ENCODE measurements around the gene CHD2. TPM values are rescaled to one million over a fixed set of nuclear protein-coding genes. Genes with fewer than 3 reads are reported as not detected.
"Not testable (repeated sequence)": the region's sequence is repeated elsewhere in the genome, so short reads cannot be mapped to it uniquely, and the experiment has no call there.

CHD2 gene
- 100 to 1,000 TPM; 129 to 148 TPM for total RNA-seq

DNA sequence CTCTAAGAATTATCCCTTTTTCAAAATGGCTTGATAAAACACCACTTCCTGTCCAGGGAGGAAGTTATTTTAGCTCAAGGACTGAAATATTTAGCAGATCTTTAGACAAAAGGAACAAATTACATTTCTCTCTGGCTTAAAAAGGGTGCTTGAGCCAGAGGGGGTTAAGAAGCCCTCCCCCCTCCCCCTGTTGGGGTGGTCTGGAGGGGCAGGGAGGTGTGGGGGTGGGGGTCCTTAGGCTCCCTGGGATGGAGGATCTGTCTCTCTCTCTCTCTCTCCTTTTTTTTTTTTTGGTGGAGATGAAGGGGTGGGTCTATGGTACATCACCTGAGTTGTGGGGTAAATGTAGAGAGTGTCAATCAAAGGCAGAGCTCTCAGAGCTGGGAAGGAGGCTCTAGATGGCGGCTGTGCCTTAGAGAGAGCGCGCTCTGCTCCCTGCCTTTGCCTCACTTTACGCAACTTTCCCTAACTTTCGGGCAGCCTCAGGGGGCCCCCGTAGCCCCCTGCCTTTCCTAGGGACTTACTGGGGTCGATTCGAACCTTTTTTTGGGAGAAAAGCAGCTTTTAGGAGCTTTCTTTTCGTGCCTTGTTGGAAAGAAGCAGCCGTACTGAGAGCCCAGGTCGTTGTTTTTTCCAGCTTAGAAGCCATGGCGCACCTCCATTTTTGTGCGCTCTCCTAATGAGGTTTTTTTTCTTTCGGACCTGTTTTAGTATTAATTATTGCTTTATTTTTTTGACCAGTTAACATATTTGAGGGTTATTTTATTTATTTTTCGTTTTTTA is at the start of gene CHD2:
TSS of gene CHD2 (plus strand) at position 377 of the 783 bp plus-strand sequence. CDS start 914 bp downstream, outside the sequence.
- Mint-ChIP-seq H3K4me1 (peaks cover 53% of the 10 kb centered on the region), H3K27me3 (no peaks in the 10 kb centered on the region), H3K9me3 (peaks cover 12% of the 10 kb centered on the region), H3K36me3 (ENCODE audit: low read depth) (peaks cover 77% of the 10 kb centered on the region), H3K4me3 (peak within 1 kb of the TSS; percentile 80), H3K27ac (peak within 1 kb of the TSS; percentile 100)
- POLR2A ChIA-PET: interaction anchor here (0.7 to 4.9 kb wide), 12 partner anchors 11 to 91 kb away, joined by 3 to 56 read pairs (median 4); no protein-coding TSS in a partner anchor
- CTCF ChIA-PET: interaction anchor here (0.6 to 2.1 kb wide), 20 partner anchors 8 to 91 kb away, joined by 3 to 38 read pairs (median 4); no protein-coding TSS in a partner anchor
- DNase-seq: peak; percentile 77

- no peaks in the 10 kb centered on the region for H3K27me3 Mint-ChIP-seq
- ChIA-PET CTCF (interaction anchor here (1.0 to 3.8 kb wide), 5 partner anchors 8 to 44 kb away, joined by 3 to 14 read pairs (median 4); no protein-coding TSS in a partner anchor), POLR2A (no interaction called here)
- H3K27ac Mint-ChIP-seq: no peak overlapping the region
- DNase-seq: no peak
- peaks cover 5% of the 10 kb centered on the region for H3K36me3 Mint-ChIP-seq (ENCODE audit: low read depth)
- no peak overlapping the region for H3K4me3 Mint-ChIP-seq
- H3K9me3 Mint-ChIP-seq: peaks cover 5% of the 10 kb centered on the region
- H3K4me1 Mint-ChIP-seq: peaks cover 30% of the 10 kb centered on the region
These were observed 46.9 kb upstream of the CHD2 start for GRCh38 chr15:92853222-92853621.

DNA sequence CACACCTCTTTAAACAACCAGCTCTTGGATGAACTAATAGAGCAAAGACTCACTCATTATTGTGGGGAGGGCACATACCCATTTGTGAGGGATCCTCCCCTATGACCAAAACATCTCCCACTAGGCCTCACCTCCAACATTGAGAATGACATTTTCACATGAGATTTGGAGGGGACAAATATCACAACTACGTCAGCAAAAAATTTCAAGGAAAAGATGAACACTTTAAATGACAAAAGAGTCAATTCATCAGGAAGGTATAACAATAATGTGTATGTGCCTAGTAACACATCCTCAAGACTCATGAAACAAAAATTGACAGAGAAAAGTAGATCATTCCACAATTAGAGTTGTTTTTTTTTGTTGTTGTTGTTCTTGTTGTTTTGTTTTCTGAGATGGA is 38.4 kb upstream of the CHD2 start:
- CTCF ChIA-PET: interaction anchor here (0.8 to 2.5 kb wide), 4 partner anchors 8 to 17 kb away, joined by 3 to 11 read pairs (median 5); no protein-coding TSS in a partner anchor
- H3K9me3 Mint-ChIP-seq: peaks cover 13% of the 10 kb centered on the region
- H3K4me3 Mint-ChIP-seq: no peak overlapping the region
- no peak overlapping the region for H3K27ac Mint-ChIP-seq
- peaks cover 8% of the 10 kb centered on the region for H3K36me3 Mint-ChIP-seq (ENCODE audit: low read depth)
- DNase-seq: no peak
- POLR2A ChIA-PET: no interaction called here
- no peaks in the 10 kb centered on the region for H3K27me3 Mint-ChIP-seq
- no peaks in the 10 kb centered on the region for H3K4me1 Mint-ChIP-seq

DNA sequence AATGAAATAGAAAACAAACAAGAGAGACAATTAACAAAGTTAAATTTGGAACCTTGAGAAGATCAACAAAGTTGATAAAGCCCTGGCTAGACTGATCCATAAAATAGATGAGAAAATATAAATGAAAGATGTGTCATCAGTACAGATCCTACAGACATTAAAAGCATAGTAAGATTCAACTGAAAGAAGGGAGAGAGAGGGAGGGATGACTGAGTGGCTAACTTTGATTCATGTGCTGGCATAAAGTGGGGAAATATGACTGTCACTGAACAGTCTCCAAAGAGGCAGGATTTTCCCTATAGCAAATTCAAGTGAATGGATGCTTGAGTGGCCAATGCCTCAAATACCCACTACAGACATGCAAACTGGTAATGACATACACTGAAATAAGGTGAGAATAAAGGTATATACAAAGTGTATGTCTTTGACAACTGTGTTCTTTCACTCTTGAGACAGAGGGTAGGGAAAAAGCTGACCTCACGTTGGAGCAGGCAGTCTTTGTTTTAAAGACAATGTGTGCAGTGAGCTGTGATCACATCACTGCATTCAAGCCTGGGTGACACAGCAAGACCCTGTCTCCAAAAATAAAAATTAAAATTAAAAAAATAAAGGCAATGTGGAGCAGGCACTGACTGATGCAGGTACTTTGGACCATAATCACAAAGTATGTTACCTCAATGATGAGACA is 35.9 kb upstream of the CHD2 start:
- H3K4me1 Mint-ChIP-seq: no peaks in the 10 kb centered on the region
- POLR2A ChIA-PET: no interaction called here
- DNase-seq: no peak
- H3K27me3 Mint-ChIP-seq: no peaks in the 10 kb centered on the region
- CTCF ChIA-PET: no interaction called here
- peaks cover 13% of the 10 kb centered on the region for H3K9me3 Mint-ChIP-seq
- H3K27ac Mint-ChIP-seq: peak overlapping the region; percentile 39
- H3K4me3 Mint-ChIP-seq: no peak overlapping the region
- peaks cover 8% of the 10 kb centered on the region for H3K36me3 Mint-ChIP-seq (ENCODE audit: low read depth)

GRCh38 chr15:92869263-92869940 is 30.7 kb upstream of the CHD2 start:
- Mint-ChIP-seq H3K9me3 (no peaks in the 10 kb centered on the region), H3K4me3 (no peak overlapping the region), H3K4me1 (peaks cover 6% of the 10 kb centered on the region), H3K27me3 (no peaks in the 10 kb centered on the region), H3K27ac (no peak overlapping the region), H3K36me3 (ENCODE audit: low read depth) (no peaks in the 10 kb centered on the region)
- CTCF ChIA-PET: interaction anchor here (1.0 to 2.5 kb wide), 5 partner anchors 8 to 60 kb away, joined by 3 to 7 read pairs (median 4); no protein-coding TSS in a partner anchor
- POLR2A ChIA-PET: interaction anchor here (1.1 kb wide), 1 partner anchor 13 kb away, joined by 5 read pairs; no protein-coding TSS in a partner anchor
- DNase-seq: no peak

DNA sequence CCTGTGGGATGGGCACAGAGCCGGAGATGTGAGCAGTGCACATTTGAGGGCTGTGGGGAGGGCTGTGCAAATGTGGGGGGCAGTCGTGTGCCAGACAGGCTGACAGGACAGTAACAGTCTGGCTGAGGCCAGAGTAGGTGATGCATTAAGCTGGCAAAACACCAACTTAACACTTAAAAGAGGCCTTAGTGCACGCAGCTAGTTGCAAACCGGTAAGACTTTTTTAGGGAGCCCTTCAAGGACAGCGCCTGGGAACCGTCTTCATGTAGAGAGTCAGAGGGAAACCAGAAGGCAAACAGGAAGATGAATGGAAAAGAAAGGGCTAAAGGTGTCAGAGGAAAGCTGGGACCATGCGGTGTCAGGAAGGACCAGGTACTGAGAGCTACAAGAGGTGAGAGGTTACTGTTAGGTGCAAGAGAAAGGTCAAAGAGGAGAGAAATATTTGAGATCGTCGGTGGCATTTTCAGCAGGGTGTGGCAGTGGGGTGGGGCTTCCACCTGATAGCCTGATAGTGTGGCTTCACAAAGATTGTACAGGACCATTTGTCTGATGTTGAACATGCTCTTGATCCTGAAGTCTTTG is 30.0 kb upstream of the CHD2 start:
- Mint-ChIP-seq H3K4me1 (peaks cover 6% of the 10 kb centered on the region), H3K4me3 (no peak overlapping the region), H3K36me3 (ENCODE audit: low read depth) (no peaks in the 10 kb centered on the region), H3K27me3 (no peaks in the 10 kb centered on the region), H3K27ac (no peak overlapping the region), H3K9me3 (no peaks in the 10 kb centered on the region)
- ChIA-PET CTCF (interaction anchor here (1.0 to 2.5 kb wide), 3 partner anchors 9 to 61 kb away, joined by 3 to 6 read pairs (median 4); no protein-coding TSS in a partner anchor), POLR2A (interaction anchor here (1.1 kb wide), 1 partner anchor 12 kb away, joined by 5 read pairs; no protein-coding TSS in a partner anchor)
- DNase-seq: no peak

DNA sequence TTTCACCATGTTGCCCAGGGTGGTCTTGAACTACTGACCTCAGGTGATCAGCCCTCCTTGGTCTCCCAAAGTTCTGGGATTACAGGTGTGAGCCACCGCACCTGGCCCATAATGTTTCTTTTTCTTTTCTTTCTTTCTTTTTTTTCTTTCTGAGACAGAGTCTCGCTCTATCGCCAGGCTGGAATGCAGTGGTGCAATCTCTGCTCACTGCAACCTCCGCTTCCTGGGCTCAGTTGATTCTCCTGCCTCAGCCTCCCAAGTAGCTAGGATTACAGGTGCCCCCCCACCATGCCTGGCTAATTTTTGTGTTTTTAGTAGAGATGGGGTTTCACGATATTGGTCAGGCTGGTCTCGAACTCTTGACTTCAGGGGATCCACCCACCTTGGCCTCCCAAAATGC is 27.2 kb upstream of the CHD2 start:
- H3K4me3 Mint-ChIP-seq; H3K9me3 Mint-ChIP-seq; H3K36me3 Mint-ChIP-seq (ENCODE audit: low read depth); POLR2A ChIA-PET; DNase-seq; H3K27me3 Mint-ChIP-seq: not testable (repeated sequence)
- CTCF ChIA-PET: interaction anchor here (1.2 to 1.7 kb wide), 2 partner anchors 9 to 17 kb away, joined by 4 to 8 read pairs; no protein-coding TSS in a partner anchor
- H3K27ac Mint-ChIP-seq: peak overlapping the region; percentile 41
- H3K4me1 Mint-ChIP-seq: peaks cover 13% of the 10 kb centered on the region

GRCh38 chr15:92877000-92877399 is 23.1 kb upstream of the CHD2 start:
- CTCF ChIA-PET: interaction anchor here (1.4 kb wide), 1 partner anchor 68 kb away, joined by 3 read pairs; no protein-coding TSS in a partner anchor
- POLR2A ChIA-PET: no interaction called here
- Mint-ChIP-seq H3K27me3 (no peaks in the 10 kb centered on the region), H3K4me1 (peaks cover 41% of the 10 kb centered on the region), H3K4me3 (no peak overlapping the region), H3K27ac (no peak overlapping the region), H3K9me3 (no peaks in the 10 kb centered on the region), H3K36me3 (ENCODE audit: low read depth) (peaks cover 4% of the 10 kb centered on the region)
- DNase-seq: no peak

DNA sequence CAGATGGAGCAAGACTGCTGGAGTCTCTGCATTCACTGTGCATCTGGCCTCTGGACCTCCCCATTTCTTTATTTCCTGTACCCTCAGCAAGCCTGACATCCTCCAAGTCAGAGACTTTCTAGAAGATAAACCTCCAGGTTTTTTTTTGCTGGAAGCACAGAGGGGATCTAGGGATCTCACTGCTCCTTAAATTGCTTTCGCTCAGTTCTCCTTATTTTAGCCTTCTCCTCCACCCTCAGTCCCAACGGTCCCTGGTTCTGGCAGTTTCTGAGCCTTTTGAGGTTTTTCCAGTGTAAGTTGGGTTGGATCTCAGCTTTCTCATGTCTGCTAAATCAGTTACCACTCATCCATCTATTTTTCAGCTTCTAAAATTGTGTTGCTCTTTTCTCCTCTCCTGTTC is 22.7 kb upstream of the CHD2 start:
- Mint-ChIP-seq H3K27ac (peak overlapping the region; percentile 38), H3K36me3 (ENCODE audit: low read depth) (peaks cover 4% of the 10 kb centered on the region), H3K4me1 (peaks cover 42% of the 10 kb centered on the region), H3K9me3 (no peaks in the 10 kb centered on the region), H3K4me3 (no peak overlapping the region), H3K27me3 (no peaks in the 10 kb centered on the region)
- DNase-seq: no peak
- ChIA-PET CTCF (interaction anchor here (0.6 kb wide), 1 partner anchor 1922 kb away, joined by 3 read pairs; no protein-coding TSS in a partner anchor), POLR2A (interaction anchor here (1.4 kb wide), 1 partner anchor 55 kb away, joined by 4 read pairs; no protein-coding TSS in a partner anchor)

DNA sequence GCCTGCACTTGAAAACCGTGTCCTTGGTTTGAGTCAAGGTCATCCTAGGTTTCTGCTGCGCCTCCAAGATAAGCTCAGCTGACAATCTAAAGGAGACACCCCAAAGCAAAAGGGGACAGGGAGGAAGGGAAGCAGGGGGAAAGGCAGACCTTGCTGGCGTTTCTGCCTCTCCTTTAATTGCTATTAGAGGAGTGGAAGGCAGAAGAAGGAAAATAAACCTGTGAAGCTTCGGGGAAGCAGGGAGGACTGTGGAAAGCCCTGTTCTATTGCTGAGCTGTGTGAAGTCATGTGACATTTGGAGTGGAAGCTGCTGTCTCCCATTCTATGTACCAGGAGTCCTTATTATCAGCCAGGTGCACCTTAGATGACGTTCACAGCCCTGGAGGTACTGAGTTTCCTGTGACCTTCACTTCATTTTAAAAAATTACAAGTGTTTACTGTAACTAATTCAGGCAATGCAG is 21.5 kb upstream of the CHD2 start:
- Mint-ChIP-seq H3K27me3 (no peaks in the 10 kb centered on the region), H3K4me3 (no peak overlapping the region)

DNA sequence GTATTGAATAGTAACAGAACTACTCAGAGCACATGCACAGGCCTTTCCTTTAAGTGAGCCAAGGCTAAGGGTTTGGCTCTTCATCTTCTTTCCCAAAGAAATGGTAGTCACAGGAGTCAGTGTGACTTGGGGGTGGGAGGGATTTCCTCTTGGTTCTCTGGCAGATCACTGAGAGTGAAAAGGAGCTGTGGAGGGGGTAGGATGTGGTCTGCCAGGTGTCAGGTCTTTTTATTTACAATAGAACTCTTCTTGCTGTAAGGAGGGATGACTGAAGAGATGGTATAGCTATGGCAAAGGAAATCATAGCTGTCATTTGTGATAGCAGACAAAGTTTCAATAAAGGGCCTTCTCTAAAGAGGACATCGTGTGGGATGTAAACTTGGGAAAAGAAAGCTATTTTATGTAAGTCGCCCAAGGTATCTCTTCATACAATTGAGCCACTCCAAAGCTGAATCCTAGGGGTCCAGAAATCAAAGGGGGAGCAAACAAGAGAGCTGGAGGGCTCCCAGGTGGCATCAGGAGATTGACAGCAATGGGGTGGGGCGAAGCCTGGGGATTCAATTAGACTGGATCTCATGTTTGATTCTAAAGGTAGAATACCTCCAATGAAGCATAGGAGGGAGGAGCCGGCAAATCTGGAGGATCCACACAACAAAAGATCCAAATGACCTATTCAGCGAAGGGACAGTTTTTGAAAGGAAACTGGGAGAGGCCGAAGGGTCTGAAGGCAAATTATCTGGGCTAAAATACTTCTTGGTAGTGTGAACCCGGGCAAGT is 20.0 kb upstream of the CHD2 start:
- CTCF ChIA-PET: interaction anchor here (0.8 to 2.3 kb wide), 12 partner anchors 10 to 75 kb away, joined by 3 to 7 read pairs (median 4); partner anchors contain the start of gene CHD2
- H3K36me3 Mint-ChIP-seq (ENCODE audit: low read depth): peaks cover 21% of the 10 kb centered on the region
- POLR2A ChIA-PET: interaction anchor here (0.6 kb wide), 2 partner anchors 9 to 71 kb away, joined by 3 to 5 read pairs; no protein-coding TSS in a partner anchor
- H3K27me3 Mint-ChIP-seq: no peaks in the 10 kb centered on the region
- peak overlapping the region; percentile 95 for H3K27ac Mint-ChIP-seq
- no peaks in the 10 kb centered on the region for H3K9me3 Mint-ChIP-seq
- H3K4me3 Mint-ChIP-seq: peak overlapping the region; percentile 53
- peak; percentile 50 for DNase-seq
- H3K4me1 Mint-ChIP-seq: peaks cover 42% of the 10 kb centered on the region

More for the DNA sequence above, 21.5 kb upstream of the CHD2 start:
- ChIA-PET POLR2A (interaction anchor here (1.4 kb wide), 1 partner anchor 56 kb away, joined by 4 read pairs; no protein-coding TSS in a partner anchor), CTCF (interaction anchor here (0.6 to 2.3 kb wide), 6 partner anchors 17 to 70 kb away, joined by 3 to 7 read pairs (median 3); no protein-coding TSS in a partner anchor)
- Mint-ChIP-seq H3K27ac (no peak overlapping the region), H3K4me1 (peaks cover 42% of the 10 kb centered on the region), H3K9me3 (no peaks in the 10 kb centered on the region), H3K36me3 (ENCODE audit: low read depth) (peaks cover 7% of the 10 kb centered on the region)
- no peak for DNase-seq

All from activated CD4-positive, alpha-beta T cell treated with anti-CD3 and anti-CD28 coated beads, Interleukin-2, amount 10 ng/mL, durations not matched to agents 7 days and 5 days (primary cell).